GM12878 (cell line): ENCODE measurements around the gene TRPM3. TPM values are rescaled to one million over a fixed set of nuclear protein-coding genes. Genes with fewer than 3 reads are reported as not detected.

Experiments
- ATAC-seq: fragments of 200-7000 bp; cut with Tn5 transposase; 3 replicates; pipeline ENCODE4 v1.9.1; 2020; ENCODE audit warnings: mild to moderate bottlenecking, moderate library complexity
- BruUV-seq: library from RNA; stranded (reverse); fragments of 400-500 nt; replicated peaks from 2 replicates; lab custom pipeline; 2021; lab: Mats Ljungman, UMichigan
- CTCF ChIA-PET: fragments of 300-600 bp; sonication (Branson Sonifier 250); formaldehyde crosslinking; extraction: SDS; loops from one replicate; lab custom pipeline; 2021; ENCODE audit warnings: inconsistent platforms; lab: Yijun Ruan, JAX
- POLR2A ChIA-PET: fragments of 350-600 bp; formaldehyde crosslinking; extraction: SDS; loops from one replicate; lab custom pipeline; 2021; ENCODE audit warnings: inconsistent platforms; lab: Charles Lee
- RAD21 ChIA-PET: fragments of 300-600 bp; sonication (Branson Sonifier 250); formaldehyde crosslinking; loops from one replicate; lab custom pipeline; 2023; ENCODE audit warnings: antibody characterized with exemption; ENCODE audit not compliant: unreplicated experiment; lab: Charles Lee
- SMC1A ChIA-PET: fragments of 300-600 bp; sonication (Branson Sonifier 250); formaldehyde crosslinking; loops from one replicate; lab custom pipeline; 2023; ENCODE audit not compliant: unreplicated experiment, uncharacterized antibody; lab: Charles Lee
- DNase-seq: peaks from one replicate; pipeline ENCODE4 v3.0.0-alpha.2; 2011; ENCODE audit warnings: low read depth, low spot score
- FAIRE-seq: peaks from 3 replicates; lab custom pipeline; 2011; peaks lifted over from hg19 to GRCh38; lab: Jason Lieb, UNC
- H2AFZ ChIP-seq: 2 replicates; pipeline ENCODE4 v1.6.0; 2011; ENCODE audit warnings: low read depth, low read length, control low read depth; ENCODE audit not compliant: control insufficient read depth
- H3K27ac ChIP-seq: 2 replicates; pipeline ENCODE4 v1.5.1; 2011; ENCODE audit warnings: control low read depth; ENCODE audit not compliant: control insufficient read depth, insufficient read depth
- H3K27me3 ChIP-seq, 2 experiments: replicated peaks in 1 of 2; 2 replicates each; pipeline versions ENCODE4 v1.6.0 to v1.6.1; 2011; ENCODE audit warnings: low read length in 1 of 2; ENCODE audit not compliant: control insufficient read depth in 2 of 2, insufficient read depth in 2 of 2
- H3K36me3 ChIP-seq, 2 experiments: 2 replicates each; pipeline ENCODE4 v1.5.1; 2011; ENCODE audit warnings: low read length in 1 of 2; ENCODE audit not compliant: control insufficient read depth in 2 of 2, insufficient read depth in 2 of 2
- H3K4me1 ChIP-seq: 2 replicates; pipeline ENCODE4 v1.6.1; 2011; ENCODE audit warnings: mild to moderate bottlenecking, low read length, moderate library complexity, mixed read lengths; ENCODE audit not compliant: control insufficient read depth, insufficient read depth
- H3K4me2 ChIP-seq: 2 replicates; pipeline ENCODE4 v1.6.0; 2011; ENCODE audit warnings: control low read depth; ENCODE audit not compliant: control insufficient read depth, insufficient read depth
- H3K4me3 ChIP-seq: fragments of 200-600 bp; sonication (generic); 2 replicates; pipeline ENCODE4 v1.5.1; 2016
- H3K79me2 ChIP-seq: 2 replicates; pipeline ENCODE4 v1.6.0; 2011; ENCODE audit warnings: low read length; ENCODE audit not compliant: control insufficient read depth, insufficient read depth
- H3K9ac ChIP-seq: 2 replicates; pipeline ENCODE4 v1.8.0; 2011; ENCODE audit warnings: low read length, control low read depth, mixed read lengths; ENCODE audit not compliant: control insufficient read depth, insufficient read depth
- H3K9me3 ChIP-seq: replicated peaks from 3 replicates; pipeline ENCODE4 v1.5.1; 2011; ENCODE audit warnings: mild to moderate bottlenecking, low read length; ENCODE audit not compliant: control insufficient read depth, insufficient read depth
- H4K20me1 ChIP-seq: 2 replicates; pipeline ENCODE4 v1.6.0; 2011; ENCODE audit not compliant: control insufficient read depth, insufficient read depth
- CREB1 ChIP-seq: IDR thresholded peaks from 2 replicates; pipeline ENCODE4 v1.6.1; 2012; ENCODE audit warnings: low read depth, mild to moderate bottlenecking, inconsistent platforms
- ESRRA ChIP-seq: IDR thresholded peaks from 2 replicates; pipeline ENCODE4 v1.6.1; 2012; ENCODE audit warnings: mild to moderate bottlenecking, low read length, improper control_type of control experiment
- HCFC1 ChIP-seq: fragments of 150-350 bp; IDR thresholded peaks from 2 replicates; pipeline ENCODE4 v1.6.1; 2014; ENCODE audit warnings: low read length
- KLF5 ChIP-seq: fragments of 450-650 bp; IDR thresholded peaks from 2 replicates; pipeline ENCODE4 v1.6.1; 2014; ENCODE audit warnings: mild to moderate bottlenecking; ENCODE audit not compliant: partially characterized antibody
- NFYA ChIP-seq: IDR thresholded peaks from 2 replicates; pipeline ENCODE4 v1.6.1; 2011; ENCODE audit warnings: low read depth, mild to moderate bottlenecking, low read length, improper control_type of control experiment, borderline replicate concordance
- RUNX3 ChIP-seq: IDR thresholded peaks from 2 replicates; pipeline ENCODE4 v1.6.1; 2012; ENCODE audit warnings: low read length, inconsistent platforms
- SUZ12 ChIP-seq: fragments of 200-600 bp; sonication (generic); IDR thresholded peaks from one replicate; pipeline ENCODE4 v1.6.1; 2018; ENCODE audit warnings: antibody characterized with exemption, mild to moderate bottlenecking; ENCODE audit not compliant: unreplicated experiment
- WGBS: methylation state at CpG from one replicate; pipeline ENCODE4 v1.1.6; 2016; ENCODE audit warnings: low lambda C conversion rate; ENCODE audit not compliant: insufficient replicate concordance, insufficient coverage; ENCODE audit errors: missing lambda C conversion rate; 5-methylcytosine and 5-hydroxymethylcytosine counted together
- in situ Hi-C: fragments of 300-500 bp; cut with MboI; formaldehyde crosslinking; loops from 9 replicates; pipeline ENCODE4 v1.14.3; 2018; ENCODE audit warnings: mixed read lengths
- intact Hi-C: fragments of 100-400 bp; cut with micrococcal nuclease; formaldehyde crosslinking; loops from one replicate; pipeline ENCODE4 v1.14.2; 2022; ENCODE audit not compliant: unreplicated experiment
- polyA plus RNA-seq, 11 experiments: library from polyadenylated mRNA; depleted of rRNA in 4 of 11; unstranded in 6 of 11; stranded (reverse) in 5 of 11; fragments of >200 nt; fragmentation: Nextera tagmentation in 4 of 11; fragmentation: Illumina TruSeq in 1 of 11; extraction: Ambion mirVana in 4 of 11; extraction: Trizol in 1 of 11; gene quantifications; 1 replicate in 1 of 11; 2 replicates in 10 of 11; pipeline versions ENCODE4 v1.2.1 to v1.2.3, GENCODE V29; 2011 to 2016; ENCODE audit warnings: inconsistent platforms in 2 of 11, missing spikeins in 2 of 11, low read depth in 1 of 11
- total RNA-seq, 4 experiments: library from RNA; depleted of rRNA in 3 of 4; stranded (reverse); fragments of >200 nt in 3 of 4; fragmentation: Illumina TruSeq in 1 of 4; extraction: Trizol in 1 of 4; gene quantifications; 2 replicates each; pipeline versions ENCODE4 v1.2.1 to v1.2.3, GENCODE V29; 2013 to 2021
- TF ChIP-seq, protein P1 (sequence below): IDR thresholded peaks from 2 replicates; pipeline ENCODE4 v1.6.1; 2011; ENCODE audit warnings: borderline replicate concordance, low read depth, mild to moderate bottlenecking, moderate library complexity, mixed read lengths, low read length; ENCODE audit not compliant: insufficient read depth; ENCODE audit errors: extremely low read length
- TF ChIP-seq, protein P2 (sequence below): fragments of 150-350 bp; IDR thresholded peaks from 2 replicates; pipeline ENCODE4 v1.6.1; 2016; ENCODE audit warnings: low read depth, low read length
- TF ChIP-seq, protein P3 (sequence below): fragments of 450-650 bp; IDR thresholded peaks from 2 replicates; pipeline ENCODE4 v1.6.1; 2017; ENCODE audit warnings: mild to moderate bottlenecking, moderate library complexity
- TF ChIP-seq, protein P4 (sequence below): fragments of 450-650 bp; IDR thresholded peaks from 2 replicates; pipeline ENCODE4 v1.6.1; 2018; ENCODE audit warnings: borderline replicate concordance, mild to moderate bottlenecking; ENCODE audit not compliant: partially characterized antibody
- TF ChIP-seq, protein P5 (sequence below): fragments of 450-650 bp; IDR thresholded peaks from 2 replicates; pipeline ENCODE4 v1.6.1; 2014; ENCODE audit warnings: mild to moderate bottlenecking

TRPM3 gene
- total and polyA plus RNA-seq, 10 of the 15 experiments (the other 5 are each of a cell fraction or from before 2014, with no cell fraction given), result not detected

DNA sequence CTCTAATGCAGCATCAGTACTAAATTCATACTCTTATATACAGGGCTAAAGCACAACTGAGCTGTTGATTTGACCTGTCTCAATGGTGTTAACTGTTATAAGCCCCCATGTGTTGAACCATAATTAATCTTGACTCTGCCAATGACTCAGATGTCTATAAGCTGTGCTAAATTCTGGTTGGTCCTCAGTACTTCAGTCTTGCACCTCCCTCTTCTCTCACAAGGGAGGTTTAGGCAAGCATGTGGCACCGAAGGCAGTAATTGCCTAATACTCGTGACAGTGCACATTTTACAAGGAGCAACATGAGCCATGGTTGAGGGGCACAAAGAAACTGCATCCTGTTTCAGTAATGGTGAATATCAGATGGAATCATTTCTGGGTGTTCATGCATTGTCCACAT is 255.9 kb downstream of the TRPM3 start:
- Histone ChIP-seq H3K36me3 (no peaks in the 10 kb centered on the region), H4K20me1 (no peaks in the 10 kb centered on the region), H3K27ac (no peak overlapping the region), H3K4me3 (no peak overlapping the region), H3K4me2 (no peak overlapping the region), H3K9ac (no peak overlapping the region), H3K4me1 (no peaks in the 10 kb centered on the region), H3K27me3 (no peaks in the 10 kb centered on the region; a peak in 1 of 4 replicates), H2AFZ (no peak overlapping the region), H3K79me2 (no peaks in the 10 kb centered on the region), H3K9me3 (no peaks in the 10 kb centered on the region)
- in situ Hi-C loops (no loop called here), intact Hi-C loops (loop anchor here (10.0 kb wide), 1 partner anchor 221 kb away; no protein-coding TSS in a partner anchor)
- CTCF ChIA-PET, result no interaction called here
- no TSS peak for BruUV-seq
- ATAC-seq, result no peak
- RAD21 ChIA-PET, result no interaction called here
- SMC1A ChIA-PET, result no interaction called here
- 7% methylated on average over 2 of the region's 2 CpGs for WGBS
- FAIRE-seq, result no peak
- no peak for DNase-seq
- POLR2A ChIA-PET, result no interaction called here
- TF ChIP-seq CREB1 (no peak), SUZ12 (no peak), KLF5 (no peak), RUNX3 (no peak), ESRRA (no peak), NFYA (no peak), HCFC1 (no peak)
- TF ChIP-seq, protein P1, sequence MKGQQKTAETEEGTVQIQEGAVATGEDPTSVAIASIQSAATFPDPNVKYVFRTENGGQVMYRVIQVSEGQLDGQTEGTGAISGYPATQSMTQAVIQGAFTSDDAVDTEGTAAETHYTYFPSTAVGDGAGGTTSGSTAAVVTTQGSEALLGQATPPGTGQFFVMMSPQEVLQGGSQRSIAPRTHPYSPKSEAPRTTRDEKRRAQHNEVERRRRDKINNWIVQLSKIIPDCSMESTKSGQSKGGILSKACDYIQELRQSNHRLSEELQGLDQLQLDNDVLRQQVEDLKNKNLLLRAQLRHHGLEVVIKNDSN, result no peak
- TF ChIP-seq, protein P2, sequence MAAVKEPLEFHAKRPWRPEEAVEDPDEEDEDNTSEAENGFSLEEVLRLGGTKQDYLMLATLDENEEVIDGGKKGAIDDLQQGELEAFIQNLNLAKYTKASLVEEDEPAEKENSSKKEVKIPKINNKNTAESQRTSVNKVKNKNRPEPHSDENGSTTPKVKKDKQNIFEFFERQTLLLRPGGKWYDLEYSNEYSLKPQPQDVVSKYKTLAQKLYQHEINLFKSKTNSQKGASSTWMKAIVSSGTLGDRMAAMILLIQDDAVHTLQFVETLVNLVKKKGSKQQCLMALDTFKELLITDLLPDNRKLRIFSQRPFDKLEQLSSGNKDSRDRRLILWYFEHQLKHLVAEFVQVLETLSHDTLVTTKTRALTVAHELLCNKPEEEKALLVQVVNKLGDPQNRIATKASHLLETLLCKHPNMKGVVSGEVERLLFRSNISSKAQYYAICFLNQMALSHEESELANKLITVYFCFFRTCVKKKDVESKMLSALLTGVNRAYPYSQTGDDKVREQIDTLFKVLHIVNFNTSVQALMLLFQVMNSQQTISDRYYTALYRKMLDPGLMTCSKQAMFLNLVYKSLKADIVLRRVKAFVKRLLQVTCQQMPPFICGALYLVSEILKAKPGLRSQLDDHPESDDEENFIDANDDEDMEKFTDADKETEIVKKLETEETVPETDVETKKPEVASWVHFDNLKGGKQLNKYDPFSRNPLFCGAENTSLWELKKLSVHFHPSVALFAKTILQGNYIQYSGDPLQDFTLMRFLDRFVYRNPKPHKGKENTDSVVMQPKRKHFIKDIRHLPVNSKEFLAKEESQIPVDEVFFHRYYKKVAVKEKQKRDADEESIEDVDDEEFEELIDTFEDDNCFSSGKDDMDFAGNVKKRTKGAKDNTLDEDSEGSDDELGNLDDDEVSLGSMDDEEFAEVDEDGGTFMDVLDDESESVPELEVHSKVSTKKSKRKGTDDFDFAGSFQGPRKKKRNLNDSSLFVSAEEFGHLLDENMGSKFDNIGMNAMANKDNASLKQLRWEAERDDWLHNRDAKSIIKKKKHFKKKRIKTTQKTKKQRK, result no peak
- TF ChIP-seq, protein P3, sequence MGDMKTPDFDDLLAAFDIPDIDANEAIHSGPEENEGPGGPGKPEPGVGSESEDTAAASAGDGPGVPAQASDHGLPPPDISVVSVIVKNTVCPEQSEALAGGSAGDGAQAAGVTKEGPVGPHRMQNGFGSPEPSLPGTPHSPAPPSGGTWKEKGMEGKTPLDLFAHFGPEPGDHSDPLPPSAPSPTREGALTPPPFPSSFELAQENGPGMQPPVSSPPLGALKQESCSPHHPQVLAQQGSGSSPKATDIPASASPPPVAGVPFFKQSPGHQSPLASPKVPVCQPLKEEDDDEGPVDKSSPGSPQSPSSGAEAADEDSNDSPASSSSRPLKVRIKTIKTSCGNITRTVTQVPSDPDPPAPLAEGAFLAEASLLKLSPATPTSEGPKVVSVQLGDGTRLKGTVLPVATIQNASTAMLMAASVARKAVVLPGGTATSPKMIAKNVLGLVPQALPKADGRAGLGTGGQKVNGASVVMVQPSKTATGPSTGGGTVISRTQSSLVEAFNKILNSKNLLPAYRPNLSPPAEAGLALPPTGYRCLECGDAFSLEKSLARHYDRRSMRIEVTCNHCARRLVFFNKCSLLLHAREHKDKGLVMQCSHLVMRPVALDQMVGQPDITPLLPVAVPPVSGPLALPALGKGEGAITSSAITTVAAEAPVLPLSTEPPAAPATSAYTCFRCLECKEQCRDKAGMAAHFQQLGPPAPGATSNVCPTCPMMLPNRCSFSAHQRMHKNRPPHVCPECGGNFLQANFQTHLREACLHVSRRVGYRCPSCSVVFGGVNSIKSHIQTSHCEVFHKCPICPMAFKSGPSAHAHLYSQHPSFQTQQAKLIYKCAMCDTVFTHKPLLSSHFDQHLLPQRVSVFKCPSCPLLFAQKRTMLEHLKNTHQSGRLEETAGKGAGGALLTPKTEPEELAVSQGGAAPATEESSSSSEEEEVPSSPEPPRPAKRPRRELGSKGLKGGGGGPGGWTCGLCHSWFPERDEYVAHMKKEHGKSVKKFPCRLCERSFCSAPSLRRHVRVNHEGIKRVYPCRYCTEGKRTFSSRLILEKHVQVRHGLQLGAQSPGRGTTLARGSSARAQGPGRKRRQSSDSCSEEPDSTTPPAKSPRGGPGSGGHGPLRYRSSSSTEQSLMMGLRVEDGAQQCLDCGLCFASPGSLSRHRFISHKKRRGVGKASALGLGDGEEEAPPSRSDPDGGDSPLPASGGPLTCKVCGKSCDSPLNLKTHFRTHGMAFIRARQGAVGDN, result no peak
- TF ChIP-seq, protein P4, sequence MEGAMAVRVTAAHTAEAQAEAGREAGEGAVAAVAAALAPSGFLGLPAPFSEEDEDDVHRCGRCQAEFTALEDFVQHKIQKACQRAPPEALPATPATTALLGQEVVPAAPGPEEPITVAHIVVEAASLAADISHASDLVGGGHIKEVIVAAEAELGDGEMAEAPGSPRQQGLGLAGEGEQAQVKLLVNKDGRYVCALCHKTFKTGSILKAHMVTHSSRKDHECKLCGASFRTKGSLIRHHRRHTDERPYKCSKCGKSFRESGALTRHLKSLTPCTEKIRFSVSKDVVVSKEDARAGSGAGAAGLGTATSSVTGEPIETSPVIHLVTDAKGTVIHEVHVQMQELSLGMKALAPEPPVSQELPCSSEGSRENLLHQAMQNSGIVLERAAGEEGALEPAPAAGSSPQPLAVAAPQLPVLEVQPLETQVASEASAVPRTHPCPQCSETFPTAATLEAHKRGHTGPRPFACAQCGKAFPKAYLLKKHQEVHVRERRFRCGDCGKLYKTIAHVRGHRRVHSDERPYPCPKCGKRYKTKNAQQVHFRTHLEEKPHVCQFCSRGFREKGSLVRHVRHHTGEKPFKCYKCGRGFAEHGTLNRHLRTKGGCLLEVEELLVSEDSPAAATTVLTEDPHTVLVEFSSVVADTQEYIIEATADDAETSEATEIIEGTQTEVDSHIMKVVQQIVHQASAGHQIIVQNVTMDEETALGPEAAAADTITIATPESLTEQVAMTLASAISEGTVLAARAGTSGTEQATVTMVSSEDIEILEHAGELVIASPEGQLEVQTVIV, result no peak
- TF ChIP-seq, protein P5, sequence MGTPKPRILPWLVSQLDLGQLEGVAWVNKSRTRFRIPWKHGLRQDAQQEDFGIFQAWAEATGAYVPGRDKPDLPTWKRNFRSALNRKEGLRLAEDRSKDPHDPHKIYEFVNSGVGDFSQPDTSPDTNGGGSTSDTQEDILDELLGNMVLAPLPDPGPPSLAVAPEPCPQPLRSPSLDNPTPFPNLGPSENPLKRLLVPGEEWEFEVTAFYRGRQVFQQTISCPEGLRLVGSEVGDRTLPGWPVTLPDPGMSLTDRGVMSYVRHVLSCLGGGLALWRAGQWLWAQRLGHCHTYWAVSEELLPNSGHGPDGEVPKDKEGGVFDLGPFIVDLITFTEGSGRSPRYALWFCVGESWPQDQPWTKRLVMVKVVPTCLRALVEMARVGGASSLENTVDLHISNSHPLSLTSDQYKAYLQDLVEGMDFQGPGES, result no peak
